Measurements from ENCODE around the gene ERBIN. TPM values are rescaled to one million over a fixed set of nuclear protein-coding genes. Genes with fewer than 3 reads are reported as not detected.
"Not testable (repeated sequence)": the region's sequence is repeated elsewhere in the genome, so short reads cannot be mapped to it uniquely, and the experiment has no call there.

Gene ERBIN, protein sequence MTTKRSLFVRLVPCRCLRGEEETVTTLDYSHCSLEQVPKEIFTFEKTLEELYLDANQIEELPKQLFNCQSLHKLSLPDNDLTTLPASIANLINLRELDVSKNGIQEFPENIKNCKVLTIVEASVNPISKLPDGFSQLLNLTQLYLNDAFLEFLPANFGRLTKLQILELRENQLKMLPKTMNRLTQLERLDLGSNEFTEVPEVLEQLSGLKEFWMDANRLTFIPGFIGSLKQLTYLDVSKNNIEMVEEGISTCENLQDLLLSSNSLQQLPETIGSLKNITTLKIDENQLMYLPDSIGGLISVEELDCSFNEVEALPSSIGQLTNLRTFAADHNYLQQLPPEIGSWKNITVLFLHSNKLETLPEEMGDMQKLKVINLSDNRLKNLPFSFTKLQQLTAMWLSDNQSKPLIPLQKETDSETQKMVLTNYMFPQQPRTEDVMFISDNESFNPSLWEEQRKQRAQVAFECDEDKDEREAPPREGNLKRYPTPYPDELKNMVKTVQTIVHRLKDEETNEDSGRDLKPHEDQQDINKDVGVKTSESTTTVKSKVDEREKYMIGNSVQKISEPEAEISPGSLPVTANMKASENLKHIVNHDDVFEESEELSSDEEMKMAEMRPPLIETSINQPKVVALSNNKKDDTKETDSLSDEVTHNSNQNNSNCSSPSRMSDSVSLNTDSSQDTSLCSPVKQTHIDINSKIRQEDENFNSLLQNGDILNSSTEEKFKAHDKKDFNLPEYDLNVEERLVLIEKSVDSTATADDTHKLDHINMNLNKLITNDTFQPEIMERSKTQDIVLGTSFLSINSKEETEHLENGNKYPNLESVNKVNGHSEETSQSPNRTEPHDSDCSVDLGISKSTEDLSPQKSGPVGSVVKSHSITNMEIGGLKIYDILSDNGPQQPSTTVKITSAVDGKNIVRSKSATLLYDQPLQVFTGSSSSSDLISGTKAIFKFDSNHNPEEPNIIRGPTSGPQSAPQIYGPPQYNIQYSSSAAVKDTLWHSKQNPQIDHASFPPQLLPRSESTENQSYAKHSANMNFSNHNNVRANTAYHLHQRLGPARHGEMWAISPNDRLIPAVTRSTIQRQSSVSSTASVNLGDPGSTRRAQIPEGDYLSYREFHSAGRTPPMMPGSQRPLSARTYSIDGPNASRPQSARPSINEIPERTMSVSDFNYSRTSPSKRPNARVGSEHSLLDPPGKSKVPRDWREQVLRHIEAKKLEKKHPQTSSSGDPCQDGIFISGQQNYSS (N-terminal part only)
- polyA plus RNA-seq (2012; ENCODE audit: missing spikeins) = 40.0 TPM

DNA sequence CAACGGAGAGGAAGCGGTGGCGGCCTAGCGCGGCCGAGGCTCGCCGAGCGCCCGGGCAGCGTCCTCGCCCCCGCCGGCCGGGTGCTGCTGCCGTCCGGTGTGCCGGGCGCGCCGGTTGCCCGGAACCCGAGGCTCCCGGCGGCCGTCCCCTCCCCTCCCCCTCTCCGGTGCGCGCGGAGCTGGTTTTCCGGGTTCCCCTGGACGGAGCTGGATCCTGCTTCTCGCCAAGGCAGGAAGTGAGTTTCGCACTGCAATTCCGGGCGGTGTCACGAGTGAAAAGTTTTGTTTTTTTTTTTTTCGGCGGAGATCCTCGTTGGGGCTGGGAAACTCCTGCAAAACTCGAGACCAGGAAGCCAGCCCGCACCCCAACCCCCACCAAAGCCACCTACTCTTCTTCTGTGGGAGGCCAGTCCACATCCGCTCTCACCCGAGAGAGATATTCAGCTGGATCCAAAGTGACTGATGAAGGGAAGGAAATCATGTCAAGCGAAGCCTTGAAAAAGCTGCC is at the start of gene ERBIN:
Gene ERBIN, plus strand, starts transcription at position 300 of the 508 bp plus-strand sequence. CDS start 66,144 bp downstream, outside the sequence.
- TF ChIP-seq TAF1 (IDR thresholded peaks at IDR 0.05; ENCODE audit: borderline replicate concordance, low read depth, low read length) (0 out of 2 replicates have a peak, but pooled peaks have one; percentile 46), POLR2A (IDR thresholded peaks at IDR 0.05; ENCODE audit: low read depth, low read length) (no peak), POLR2AphosphoS5 (IDR thresholded peaks at IDR 0.05; ENCODE audit: low read depth, low read length) (no peak; the same call in 1 of the 2 replicates)
- DNase-seq (ENCODE audit: insufficient read length) = peak; percentile 29
- peak; percentile 81 for FAIRE-seq

DNA sequence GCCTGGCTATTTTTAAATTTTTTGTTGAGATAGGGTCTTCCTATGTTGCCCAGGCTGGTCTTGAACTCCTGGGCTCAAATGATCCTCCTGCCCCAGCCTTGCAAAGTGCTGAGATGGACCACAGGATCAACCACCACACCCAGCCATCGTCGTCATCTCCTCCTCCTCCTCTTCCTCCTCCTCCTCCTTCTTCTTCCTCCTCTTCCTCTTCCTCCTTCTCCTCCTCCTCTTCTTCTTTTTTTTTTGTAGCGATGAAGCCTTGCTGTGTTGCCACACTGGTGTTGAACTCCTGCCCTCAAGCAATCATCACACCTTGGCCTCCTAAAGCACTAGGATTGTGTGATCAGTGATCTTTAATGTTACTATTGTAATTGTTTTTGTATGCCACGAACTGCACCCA is 49.4 kb upstream of the ERBIN start:
- TF ChIP-seq POLR2A (IDR thresholded peaks at IDR 0.05; ENCODE audit: low read depth, low read length) (no peak), POLR2AphosphoS5 (IDR thresholded peaks at IDR 0.05; ENCODE audit: low read depth, low read length) (no peak), TAF1 (IDR thresholded peaks at IDR 0.05; ENCODE audit: borderline replicate concordance, low read depth, low read length) (no peak)
- DNase-seq (ENCODE audit: insufficient read length) (no peak), FAIRE-seq (no peak)

DNA sequence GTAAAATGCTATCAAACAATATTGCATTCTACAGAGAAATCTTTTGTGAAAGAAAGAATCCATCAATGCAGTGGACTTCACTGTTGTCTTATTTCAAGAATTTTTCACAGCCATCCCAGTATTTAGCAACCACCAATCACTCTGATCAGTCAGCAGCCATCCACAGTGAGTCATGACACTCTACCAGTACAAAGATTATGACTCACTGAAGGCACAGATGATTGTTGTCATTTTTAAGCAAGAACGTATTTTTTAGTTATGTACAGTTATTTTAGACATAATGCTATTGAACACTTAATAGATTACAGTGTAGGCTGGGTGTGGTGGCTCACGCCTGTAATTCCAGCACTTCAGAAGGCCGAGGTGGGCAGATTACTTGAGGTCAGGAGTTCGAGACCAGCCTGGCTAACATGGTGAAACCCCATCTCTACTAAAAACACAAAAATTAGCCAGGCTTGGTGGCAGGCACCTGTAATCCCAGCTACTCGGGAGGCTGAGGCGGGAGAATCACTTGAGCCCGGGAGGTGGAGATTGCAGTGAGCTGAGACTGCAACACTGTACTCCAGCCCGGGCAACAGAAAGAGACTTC is 46.6 kb upstream of the ERBIN start:
- not testable (repeated sequence) for FAIRE-seq; DNase-seq (ENCODE audit: insufficient read length)

DNA sequence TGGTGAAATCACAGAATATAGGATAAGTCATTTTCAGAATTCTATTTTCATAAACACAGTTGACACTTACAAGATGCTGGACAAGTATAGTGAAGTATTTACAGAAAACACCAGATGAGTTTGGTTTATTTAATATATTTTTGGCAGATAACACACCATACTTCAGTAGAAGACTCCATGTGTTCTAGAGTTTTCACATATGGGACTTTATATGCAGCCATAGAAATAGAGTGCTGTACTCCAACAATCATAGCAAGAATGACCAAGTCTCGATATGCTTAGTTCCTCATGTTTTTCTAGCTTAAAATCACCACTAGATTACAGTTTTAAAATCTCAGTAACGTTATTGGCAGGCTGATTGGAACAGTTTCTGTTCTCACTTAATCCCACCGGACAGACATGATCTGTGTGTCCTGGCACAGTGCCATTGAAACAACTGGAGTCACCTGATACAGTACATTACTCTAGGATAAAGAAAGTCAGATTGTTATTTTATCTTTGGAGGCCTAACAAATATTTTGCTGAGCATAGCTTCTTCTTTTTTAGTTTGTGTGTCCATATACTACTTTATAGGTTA is 45.8 kb upstream of the ERBIN start:
- no peak for FAIRE-seq
- DNase-seq (ENCODE audit: insufficient read length) = no peak
- TF ChIP-seq POLR2AphosphoS5 (IDR thresholded peaks at IDR 0.05; ENCODE audit: low read depth, low read length) (no peak), POLR2A (IDR thresholded peaks at IDR 0.05; ENCODE audit: low read depth, low read length) (no peak), TAF1 (IDR thresholded peaks at IDR 0.05; ENCODE audit: borderline replicate concordance, low read depth, low read length) (no peak)

DNA sequence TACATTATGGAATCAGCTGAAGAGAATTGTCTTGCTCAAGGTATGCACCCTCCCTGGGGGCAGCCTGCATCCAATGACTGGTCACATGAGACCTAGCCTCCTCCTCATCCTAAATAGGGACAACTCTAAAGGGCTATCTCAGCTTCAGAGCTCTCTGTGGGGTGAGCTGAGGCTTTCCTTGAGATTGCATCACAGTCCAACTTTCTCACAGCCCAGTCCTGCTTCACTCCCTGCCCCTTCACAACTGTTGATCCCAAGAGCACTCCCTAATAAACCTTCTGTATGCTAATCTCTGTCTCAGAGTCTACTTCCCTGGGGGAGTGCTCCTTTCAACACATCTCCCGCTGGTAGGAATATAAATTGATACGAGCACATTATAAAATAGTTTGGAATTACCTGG is 44.1 kb upstream of the ERBIN start:
- DNase-seq (ENCODE audit: insufficient read length) (no peak), FAIRE-seq (no peak)
- no peak for TF ChIP-seq POLR2AphosphoS5 (IDR thresholded peaks at IDR 0.05; ENCODE audit: low read depth, low read length)
- no peak for TF ChIP-seq TAF1 (IDR thresholded peaks at IDR 0.05; ENCODE audit: borderline replicate concordance, low read depth, low read length)
- TF ChIP-seq POLR2A (IDR thresholded peaks at IDR 0.05; ENCODE audit: low read depth, low read length) = no peak

DNA sequence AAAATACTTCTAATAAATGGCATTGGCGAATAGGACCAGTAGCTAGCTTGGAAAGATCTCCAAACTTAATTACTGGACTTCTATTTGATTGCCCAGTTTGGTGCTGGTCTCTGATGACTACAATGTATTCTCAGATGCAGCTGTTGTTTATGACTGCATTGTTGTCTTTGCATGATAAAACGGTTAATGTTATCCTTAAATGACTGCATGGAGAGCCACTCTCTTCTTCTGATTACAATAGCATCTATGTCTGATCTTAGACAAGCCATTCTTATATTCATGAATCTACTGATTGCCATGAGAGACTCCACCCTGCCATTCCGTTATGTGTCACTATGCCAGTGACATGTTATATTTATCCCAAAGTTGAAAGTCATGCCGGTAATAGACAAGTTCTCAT is 42.9 kb upstream of the ERBIN start:
- DNase-seq (ENCODE audit: insufficient read length) = no peak
- TF ChIP-seq TAF1 (IDR thresholded peaks at IDR 0.05; ENCODE audit: borderline replicate concordance, low read depth, low read length) (no peak), POLR2A (IDR thresholded peaks at IDR 0.05; ENCODE audit: low read depth, low read length) (no peak), POLR2AphosphoS5 (IDR thresholded peaks at IDR 0.05; ENCODE audit: low read depth, low read length) (no peak)
- FAIRE-seq = no peak

DNA sequence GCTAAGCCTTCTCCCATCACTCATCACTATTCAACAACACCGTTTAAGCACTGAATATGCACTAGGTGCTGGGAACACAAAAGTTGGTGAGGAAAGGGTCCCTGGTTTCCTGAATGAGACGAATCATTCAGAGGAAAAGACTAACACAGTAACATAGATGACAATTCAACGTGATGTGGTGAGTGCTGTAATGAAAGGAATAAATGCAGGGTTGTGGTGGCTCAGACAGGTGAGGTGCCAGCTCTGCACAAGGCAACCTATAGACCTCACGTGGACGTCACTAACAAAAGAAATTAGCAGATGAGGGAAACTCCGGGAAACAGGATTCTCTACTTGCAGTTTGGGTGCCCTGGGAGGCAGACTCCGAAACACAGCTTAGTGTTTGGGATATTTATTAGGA is 40.0 kb upstream of the ERBIN start:
- no peak for FAIRE-seq
- no peak for DNase-seq (ENCODE audit: insufficient read length)
- TF ChIP-seq TAF1 (IDR thresholded peaks at IDR 0.05; ENCODE audit: borderline replicate concordance, low read depth, low read length) (no peak), POLR2AphosphoS5 (IDR thresholded peaks at IDR 0.05; ENCODE audit: low read depth, low read length) (no peak), POLR2A (IDR thresholded peaks at IDR 0.05; ENCODE audit: low read depth, low read length) (no peak)

DNA sequence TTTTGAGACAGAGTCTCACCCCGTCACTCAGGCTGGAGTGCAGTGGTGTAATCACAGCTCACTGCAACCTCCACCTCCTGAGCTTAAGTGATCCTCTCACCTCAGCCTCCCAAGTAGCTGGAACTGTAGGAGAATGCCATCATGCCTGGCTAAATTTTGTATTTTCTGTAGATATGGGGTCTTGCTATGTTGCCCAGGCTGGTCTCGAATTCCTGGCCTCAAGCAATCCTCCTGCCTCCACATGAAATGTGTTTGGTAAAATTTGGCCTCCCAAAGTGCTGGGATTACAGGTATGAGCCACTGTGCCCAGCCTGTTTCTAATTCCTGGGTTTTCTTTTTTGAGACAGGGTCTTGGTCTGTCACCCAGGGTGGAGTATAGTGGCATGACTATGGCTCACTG is 34.4 kb upstream of the ERBIN start:
- DNase-seq (ENCODE audit: insufficient read length); FAIRE-seq: not testable (repeated sequence)

DNA sequence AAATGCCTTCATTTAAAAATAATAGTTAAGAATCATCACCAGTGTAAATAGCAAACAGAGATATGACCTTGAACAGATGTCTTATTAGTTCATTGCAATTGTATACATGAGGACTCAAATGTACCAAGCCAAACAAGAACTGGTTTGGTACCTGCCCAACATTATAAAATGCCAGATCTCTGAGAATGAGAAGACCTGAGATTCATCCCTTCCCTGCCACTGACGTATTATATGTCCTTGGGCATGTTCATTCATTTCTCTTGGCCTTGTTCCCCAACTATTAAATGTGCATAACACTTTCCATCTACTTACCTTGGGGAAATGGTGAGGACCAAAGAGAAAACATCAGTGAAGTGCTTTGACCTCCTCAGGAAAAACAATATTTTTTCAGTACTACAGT is 33.6 kb upstream of the ERBIN start:
- FAIRE-seq (no peak), DNase-seq (ENCODE audit: insufficient read length) (no peak)
- TF ChIP-seq TAF1 (IDR thresholded peaks at IDR 0.05; ENCODE audit: borderline replicate concordance, low read depth, low read length) (no peak), POLR2A (IDR thresholded peaks at IDR 0.05; ENCODE audit: low read depth, low read length) (no peak), POLR2AphosphoS5 (IDR thresholded peaks at IDR 0.05; ENCODE audit: low read depth, low read length) (no peak)

DNA sequence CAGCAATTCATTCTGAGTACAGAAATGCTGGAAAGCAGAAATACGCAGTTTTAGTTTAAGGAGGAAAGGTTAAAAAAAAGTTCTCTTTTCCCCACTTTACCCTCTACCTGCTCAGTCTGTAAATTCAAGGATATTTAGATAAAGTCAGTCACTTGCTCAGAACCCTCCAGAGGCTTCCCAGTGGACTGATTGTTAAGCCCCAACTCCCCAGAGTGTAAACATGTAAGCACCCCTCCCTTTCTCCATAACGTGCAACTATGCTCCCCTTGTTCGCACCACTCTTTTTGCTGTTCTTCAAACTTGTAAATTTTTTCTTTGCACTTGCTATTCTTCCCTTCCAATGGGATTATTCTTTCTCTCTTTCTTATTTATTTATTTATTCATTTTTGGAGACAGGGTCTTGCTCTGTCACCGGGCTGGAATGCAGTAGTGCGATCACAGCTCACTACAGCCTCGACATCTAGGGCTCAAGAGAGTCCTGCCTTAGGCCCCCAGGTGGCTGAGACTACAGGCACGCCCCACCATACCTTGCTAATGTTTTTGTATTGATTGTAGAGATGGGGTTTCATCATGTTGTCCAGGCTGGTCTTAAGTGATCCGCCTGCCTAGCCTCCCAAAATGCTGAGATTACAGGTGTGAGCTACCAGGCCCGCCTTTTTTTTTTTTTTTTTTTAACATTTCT is 32.5 kb upstream of the ERBIN start:
- no peak for DNase-seq (ENCODE audit: insufficient read length)
- no peak for FAIRE-seq
- no peak for TF ChIP-seq POLR2AphosphoS5 (IDR thresholded peaks at IDR 0.05; ENCODE audit: low read depth, low read length)
- no peak for TF ChIP-seq POLR2A (IDR thresholded peaks at IDR 0.05; ENCODE audit: low read depth, low read length)
- TF ChIP-seq TAF1 (IDR thresholded peaks at IDR 0.05; ENCODE audit: borderline replicate concordance, low read depth, low read length) = no peak
